ENCODE data around the gene MTG1.

MTG1 gene

GRCh38 chr10:133394801-133395221, 854 bp downstream of the MTG1 start:
- peak overlapping the region; percentile 89 for H3K4me3 ChIP-seq (ENCODE audit: control insufficient read depth, low read depth, low read length)
- TF ChIP-seq, protein P1, sequence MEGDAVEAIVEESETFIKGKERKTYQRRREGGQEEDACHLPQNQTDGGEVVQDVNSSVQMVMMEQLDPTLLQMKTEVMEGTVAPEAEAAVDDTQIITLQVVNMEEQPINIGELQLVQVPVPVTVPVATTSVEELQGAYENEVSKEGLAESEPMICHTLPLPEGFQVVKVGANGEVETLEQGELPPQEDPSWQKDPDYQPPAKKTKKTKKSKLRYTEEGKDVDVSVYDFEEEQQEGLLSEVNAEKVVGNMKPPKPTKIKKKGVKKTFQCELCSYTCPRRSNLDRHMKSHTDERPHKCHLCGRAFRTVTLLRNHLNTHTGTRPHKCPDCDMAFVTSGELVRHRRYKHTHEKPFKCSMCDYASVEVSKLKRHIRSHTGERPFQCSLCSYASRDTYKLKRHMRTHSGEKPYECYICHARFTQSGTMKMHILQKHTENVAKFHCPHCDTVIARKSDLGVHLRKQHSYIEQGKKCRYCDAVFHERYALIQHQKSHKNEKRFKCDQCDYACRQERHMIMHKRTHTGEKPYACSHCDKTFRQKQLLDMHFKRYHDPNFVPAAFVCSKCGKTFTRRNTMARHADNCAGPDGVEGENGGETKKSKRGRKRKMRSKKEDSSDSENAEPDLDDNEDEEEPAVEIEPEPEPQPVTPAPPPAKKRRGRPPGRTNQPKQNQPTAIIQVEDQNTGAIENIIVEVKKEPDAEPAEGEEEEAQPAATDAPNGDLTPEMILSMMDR (conservative IDR thresholded peaks at IDR 0.05; ENCODE audit: control insufficient read depth, insufficient read depth, low read depth, low read length): no peak
- no peak for DNase-seq (ENCODE audit: low read depth)

- H3K4me3 ChIP-seq (ENCODE audit: control insufficient read depth, low read depth, low read length): no peak overlapping the region
- TF ChIP-seq, protein P1 (conservative IDR thresholded peaks at IDR 0.05; ENCODE audit: control insufficient read depth, insufficient read depth, low read depth, low read length): no peak
- DNase-seq (ENCODE audit: low read depth): no peak
Observed at GRCh38 chr10:133396035-133396624, 2.2 kb downstream of the MTG1 start.

- TF ChIP-seq, protein P1 (conservative IDR thresholded peaks at IDR 0.05; ENCODE audit: control insufficient read depth, insufficient read depth, low read depth, low read length): no peak
- peak; percentile 24 for DNase-seq (ENCODE audit: low read depth)
- no peak overlapping the region for H3K4me3 ChIP-seq (ENCODE audit: control insufficient read depth, low read depth, low read length)
Observed at GRCh38 chr10:133397938-133398337, 4.0 kb downstream of the MTG1 start.

DNA sequence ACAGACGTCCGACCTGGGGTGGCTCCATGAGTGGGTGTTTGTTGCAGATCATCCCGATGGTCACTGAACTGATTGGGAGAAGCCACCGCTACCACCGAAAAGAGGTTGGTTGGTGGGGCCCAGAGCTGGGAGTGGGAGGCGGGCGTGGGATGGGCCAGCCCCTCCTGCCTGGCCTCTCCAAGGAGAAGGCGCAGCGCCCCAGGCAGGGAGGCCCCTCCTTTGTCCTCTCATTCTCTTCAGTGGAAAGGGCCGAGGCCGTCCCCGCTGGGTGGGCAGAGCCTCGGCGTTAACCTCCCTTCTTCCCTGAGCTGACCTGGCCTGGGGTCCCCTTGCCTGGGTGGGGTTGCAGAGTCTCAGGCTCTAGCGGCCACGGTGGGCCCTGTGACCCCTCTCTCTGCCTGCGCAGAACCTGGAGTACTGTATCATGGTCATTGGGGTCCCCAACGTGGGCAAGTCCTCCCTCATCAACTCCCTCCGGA, 5.2 kb downstream of the MTG1 start:
- DNase-seq (ENCODE audit: low read depth): no peak
- H3K4me3 ChIP-seq (ENCODE audit: control insufficient read depth, low read depth, low read length): no peak overlapping the region
- TF ChIP-seq, protein P1 (conservative IDR thresholded peaks at IDR 0.05; ENCODE audit: control insufficient read depth, insufficient read depth, low read depth, low read length): no peak

GRCh38 chr10:133400624-133401424, 6.9 kb downstream of the MTG1 start:
- no peak overlapping the region for H3K4me3 ChIP-seq (ENCODE audit: control insufficient read depth, low read depth, low read length)
- no peak for DNase-seq (ENCODE audit: low read depth)
- TF ChIP-seq, protein P1 (conservative IDR thresholded peaks at IDR 0.05; ENCODE audit: control insufficient read depth, insufficient read depth, low read depth, low read length): no peak

DNA sequence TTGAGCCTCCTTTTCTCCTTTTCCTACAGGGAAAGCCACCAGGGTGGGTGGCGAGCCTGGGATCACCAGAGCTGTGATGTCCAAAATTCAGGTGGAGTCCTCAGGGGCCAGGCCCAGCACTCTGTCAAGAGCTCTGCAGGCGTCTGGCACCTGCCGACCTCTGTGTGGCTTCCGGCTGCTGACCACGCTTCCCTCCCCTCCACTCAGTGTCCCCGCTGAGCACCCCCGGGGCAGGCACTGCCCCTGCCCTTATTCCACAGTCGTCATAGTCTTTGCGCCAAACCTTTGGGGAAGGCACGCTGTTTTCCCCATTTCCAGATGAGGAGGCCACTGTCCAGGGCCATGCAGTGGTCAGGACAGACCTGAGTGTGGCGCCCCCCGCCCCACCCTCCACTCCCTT, 7.5 kb downstream of the MTG1 start:
- H3K4me3 ChIP-seq (ENCODE audit: control insufficient read depth, low read depth, low read length): no peak overlapping the region
- TF ChIP-seq, protein P1 (conservative IDR thresholded peaks at IDR 0.05; ENCODE audit: control insufficient read depth, insufficient read depth, low read depth, low read length): no peak
- DNase-seq (ENCODE audit: low read depth): no peak
